MM.1S (cell line): Measurements from ENCODE around the gene ATF3.

Experiments
- DNase-seq: peaks from one replicate; pipeline ENCODE4 v3.0.0-alpha.2; 2015
- H2AFZ ChIP-seq: fragments of 300-600 bp; sonication (generic); 2 replicates; pipeline ENCODE4 v1.6.0; 2016; ENCODE audit warnings: antibody characterized with exemption, low read length
- H3F3A ChIP-seq: fragments of 300-600 bp; sonication (generic); 2 replicates; pipeline ENCODE4 v1.6.1; 2016; ENCODE audit warnings: mild to moderate bottlenecking, antibody characterized with exemption, low read length, moderate library complexity, mixed read lengths; ENCODE audit not compliant: insufficient read depth
- H3K27ac ChIP-seq: fragments of 300-600 bp; sonication (generic); 2 replicates; pipeline ENCODE4 v1.5.1; 2016; ENCODE audit warnings: mild to moderate bottlenecking, low read length
- H3K27me3 ChIP-seq: fragments of 300-600 bp; sonication (generic); replicated peaks from 2 replicates; pipeline ENCODE4 v1.6.0; 2016; ENCODE audit warnings: low read length; ENCODE audit not compliant: insufficient read depth
- H3K36me3 ChIP-seq: fragments of 300-600 bp; sonication (generic); replicated peaks from 2 replicates; pipeline ENCODE4 v1.6.1; 2016; ENCODE audit warnings: mild to moderate bottlenecking, low read length, mixed read lengths; ENCODE audit not compliant: insufficient read depth
- H3K4me1 ChIP-seq: fragments of 300-600 bp; sonication (generic); 2 replicates; pipeline ENCODE4 v1.6.1; 2016; ENCODE audit warnings: low read length, mixed read lengths
- H3K4me2 ChIP-seq: fragments of 300-600 bp; sonication (generic); 2 replicates; pipeline ENCODE4 v1.6.0; 2016; ENCODE audit warnings: low read depth, low read length
- H3K4me3 ChIP-seq: fragments of 300-600 bp; sonication (generic); 2 replicates; pipeline ENCODE4 v1.5.1; 2016; ENCODE audit warnings: low read length, mixed read lengths
- H3K79me2 ChIP-seq: fragments of 300-600 bp; sonication (generic); 2 replicates; pipeline ENCODE4 v1.6.1; 2016; ENCODE audit warnings: mixed run types, low read length, mixed read lengths
- H3K9ac ChIP-seq: fragments of 300-600 bp; sonication (generic); 2 replicates; pipeline ENCODE4 v1.6.1; 2016; ENCODE audit warnings: low read length, mixed read lengths
- H3K9me2 ChIP-seq: fragments of 300-600 bp; sonication (generic); replicated peaks from 2 replicates; pipeline ENCODE4 v1.6.1; 2016; ENCODE audit warnings: mild to moderate bottlenecking, low read length, mixed read lengths; ENCODE audit not compliant: insufficient read depth
- H3K9me3 ChIP-seq: fragments of 300-600 bp; sonication (generic); replicated peaks from 2 replicates; pipeline ENCODE4 v1.6.1; 2016; ENCODE audit warnings: mild to moderate bottlenecking, low read length, mixed read lengths; ENCODE audit not compliant: insufficient read depth
- H4K20me1 ChIP-seq: fragments of 300-600 bp; sonication (generic); 2 replicates; pipeline ENCODE4 v1.6.1; 2016; ENCODE audit warnings: mild to moderate bottlenecking, low read length, moderate library complexity, mixed read lengths; ENCODE audit not compliant: insufficient read depth
- EZH2 ChIP-seq: fragments of 300-600 bp; sonication (generic); optimal IDR thresholded peaks from 2 replicates; pipeline ENCODE3; 2017; ENCODE audit warnings: low read depth, mild to moderate bottlenecking, antibody characterized with exemption, low read length, mixed read lengths
- EZH2phosphoT487 ChIP-seq: fragments of 300-600 bp; sonication (generic); IDR thresholded peaks from 2 replicates; pipeline ENCODE4 v1.6.1; 2018; ENCODE audit warnings: antibody characterized with exemption, low read length
- TF ChIP-seq, protein P1 (sequence below): fragments of 300-600 bp; sonication (generic); IDR thresholded peaks from 2 replicates; pipeline ENCODE4 v1.5.1; 2016; ENCODE audit warnings: antibody characterized with exemption, low read length, mixed read lengths

ATF3 gene

DNA sequence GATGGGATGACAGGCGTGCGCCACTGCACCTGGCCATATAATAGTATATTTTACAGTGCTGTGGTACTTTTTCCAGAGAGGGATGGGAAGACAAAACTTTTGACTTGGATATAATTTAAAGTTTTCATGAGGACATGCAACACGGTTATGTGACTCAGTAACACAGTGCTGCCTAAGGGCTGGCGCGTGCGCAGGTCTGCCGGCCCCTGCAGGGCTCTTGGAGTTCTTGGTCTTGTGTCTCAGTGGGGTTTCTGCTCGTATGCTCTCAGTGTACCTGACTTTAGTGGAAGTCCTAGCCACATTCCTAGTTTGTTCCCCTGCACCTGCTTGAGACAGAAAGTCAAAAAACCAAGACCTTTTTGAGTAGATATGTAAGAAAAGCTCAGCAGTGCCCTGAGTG, 27.5 kb upstream of the ATF3 start:
- Histone ChIP-seq H3K4me2 (no peak overlapping the region), H3K27ac (no peak overlapping the region), H3F3A (no peaks in the 10 kb centered on the region), H3K4me3 (no peak overlapping the region), H4K20me1 (no peaks in the 10 kb centered on the region), H3K4me1 (no peaks in the 10 kb centered on the region), H3K9me3 (no peaks in the 10 kb centered on the region), H3K27me3 (no peaks in the 10 kb centered on the region), H3K9ac (no peak overlapping the region), H3K36me3 (no peaks in the 10 kb centered on the region), H3K79me2 (no peaks in the 10 kb centered on the region), H3K9me2 (no peaks in the 10 kb centered on the region), H2AFZ (no peak overlapping the region)
- TF ChIP-seq EZH2phosphoT487 (no peak), EZH2 (no peak)
- TF ChIP-seq, protein P1, sequence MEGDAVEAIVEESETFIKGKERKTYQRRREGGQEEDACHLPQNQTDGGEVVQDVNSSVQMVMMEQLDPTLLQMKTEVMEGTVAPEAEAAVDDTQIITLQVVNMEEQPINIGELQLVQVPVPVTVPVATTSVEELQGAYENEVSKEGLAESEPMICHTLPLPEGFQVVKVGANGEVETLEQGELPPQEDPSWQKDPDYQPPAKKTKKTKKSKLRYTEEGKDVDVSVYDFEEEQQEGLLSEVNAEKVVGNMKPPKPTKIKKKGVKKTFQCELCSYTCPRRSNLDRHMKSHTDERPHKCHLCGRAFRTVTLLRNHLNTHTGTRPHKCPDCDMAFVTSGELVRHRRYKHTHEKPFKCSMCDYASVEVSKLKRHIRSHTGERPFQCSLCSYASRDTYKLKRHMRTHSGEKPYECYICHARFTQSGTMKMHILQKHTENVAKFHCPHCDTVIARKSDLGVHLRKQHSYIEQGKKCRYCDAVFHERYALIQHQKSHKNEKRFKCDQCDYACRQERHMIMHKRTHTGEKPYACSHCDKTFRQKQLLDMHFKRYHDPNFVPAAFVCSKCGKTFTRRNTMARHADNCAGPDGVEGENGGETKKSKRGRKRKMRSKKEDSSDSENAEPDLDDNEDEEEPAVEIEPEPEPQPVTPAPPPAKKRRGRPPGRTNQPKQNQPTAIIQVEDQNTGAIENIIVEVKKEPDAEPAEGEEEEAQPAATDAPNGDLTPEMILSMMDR = no peak
- DNase-seq = no peak

DNA sequence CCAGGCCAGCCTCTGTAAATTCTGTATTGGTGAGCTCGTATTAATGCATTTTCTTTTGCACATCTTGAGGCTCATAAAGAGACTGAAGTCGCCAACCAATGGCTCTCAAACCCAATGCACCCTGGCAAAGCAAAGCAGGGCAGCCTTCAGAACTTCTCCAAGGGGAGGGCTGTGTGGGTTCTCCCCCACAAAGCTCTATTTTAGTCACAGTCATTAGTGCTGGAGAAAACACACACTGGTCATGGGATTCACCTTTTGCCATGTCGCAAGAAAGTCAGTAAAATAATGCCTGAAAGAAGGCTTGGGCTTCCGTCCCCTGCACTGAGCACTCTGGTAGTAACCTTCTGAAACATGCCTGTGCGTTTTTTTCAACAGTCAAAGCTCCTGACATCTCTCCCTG, 26.3 kb upstream of the ATF3 start:
- Histone ChIP-seq H3K4me3 (no peak overlapping the region), H3K9me2 (no peaks in the 10 kb centered on the region), H4K20me1 (no peaks in the 10 kb centered on the region), H3K27me3 (peaks cover 1% of the 10 kb centered on the region), H3K9ac (no peak overlapping the region), H3K9me3 (no peaks in the 10 kb centered on the region), H3K36me3 (no peaks in the 10 kb centered on the region), H3F3A (0 out of 2 replicates have a peak, but pooled peaks cover 5% of the 10 kb centered on the region), H3K4me2 (no peak overlapping the region), H2AFZ (no peak overlapping the region), H3K79me2 (no peaks in the 10 kb centered on the region), H3K4me1 (peaks cover 11% of the 10 kb centered on the region), H3K27ac (no peak overlapping the region)
- no peak for DNase-seq
- TF ChIP-seq EZH2 (no peak), EZH2phosphoT487 (no peak)
- TF ChIP-seq, protein P1 = no peak

- Histone ChIP-seq H4K20me1 (no peaks in the 10 kb centered on the region), H3K4me3 (no peak overlapping the region), H3K27ac (no peak overlapping the region), H3K4me1 (peaks cover 13% of the 10 kb centered on the region), H3K79me2 (no peaks in the 10 kb centered on the region), H3K9me3 (no peaks in the 10 kb centered on the region), H3K4me2 (no peak overlapping the region), H3K9ac (no peak overlapping the region), H3F3A (0 out of 2 replicates have a peak, but pooled peaks cover 5% of the 10 kb centered on the region), H3K36me3 (no peaks in the 10 kb centered on the region), H2AFZ (no peak overlapping the region), H3K27me3 (peaks cover 8% of the 10 kb centered on the region), H3K9me2 (no peaks in the 10 kb centered on the region)
- no peak for DNase-seq
- TF ChIP-seq EZH2 = no peak
- no peak for TF ChIP-seq EZH2phosphoT487
- TF ChIP-seq, protein P1 = no peak
Observed at GRCh38 chr1:212582808-212583615, 25.5 kb upstream of the ATF3 start.
